NCI-H748 (cell line): ENCODE results near the gene SUMF1.

Experiments
- DNase-seq: peaks from one replicate; lab custom pipeline; 2025; ENCODE audit not compliant: unreplicated experiment; lab: John Stamatoyannopoulos, UW

SUMF1 gene

GRCh38 chr3:4417449-4417848 lies 49.6 kb downstream of the SUMF1 start:
- DNase-seq, result no peak

DNA sequence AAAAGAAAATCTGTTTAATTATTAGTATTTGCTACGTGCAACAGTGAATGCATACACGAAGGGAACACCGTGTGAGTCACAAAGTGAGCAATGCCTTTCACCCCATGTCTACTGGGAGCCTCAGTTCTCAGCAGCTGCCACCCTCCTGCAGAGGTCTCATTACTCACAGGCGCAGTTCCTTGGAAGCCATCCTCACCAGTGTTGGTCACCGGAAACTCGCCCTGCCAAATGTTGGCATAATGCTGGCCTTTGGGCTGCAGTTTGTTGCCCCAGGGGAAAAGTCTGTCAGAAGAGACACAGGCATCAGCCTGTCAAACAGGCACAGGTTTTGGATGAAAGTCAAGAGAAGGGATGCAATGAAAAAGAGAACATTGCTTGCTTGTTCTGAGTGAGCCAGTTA lies 50.1 kb downstream of the SUMF1 start:
- no peak for DNase-seq

DNA sequence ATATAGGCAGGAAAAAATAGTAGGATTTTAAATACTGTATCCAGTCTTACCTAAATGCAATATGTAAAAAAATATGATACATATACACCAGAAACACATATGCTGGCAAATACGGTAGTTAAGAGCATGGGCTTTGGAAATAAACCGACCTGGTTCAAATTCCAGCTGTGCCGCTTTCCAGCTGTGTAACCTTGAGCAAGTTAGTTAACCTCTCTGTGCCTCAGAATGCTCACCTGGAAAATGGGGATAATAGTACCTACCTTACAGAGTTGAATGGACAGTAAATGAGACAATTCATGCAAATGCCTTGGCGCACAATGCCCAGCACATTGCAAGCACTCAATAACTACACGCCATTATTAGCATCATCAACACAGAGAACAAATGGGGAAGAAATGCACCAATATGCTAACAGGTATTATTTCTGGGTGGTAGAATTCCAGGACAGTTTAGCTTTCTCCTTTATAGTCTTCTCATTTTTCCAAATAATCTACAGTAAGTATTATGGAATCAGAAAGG lies 50.6 kb downstream of the SUMF1 start:
- DNase-seq, result no peak

DNA sequence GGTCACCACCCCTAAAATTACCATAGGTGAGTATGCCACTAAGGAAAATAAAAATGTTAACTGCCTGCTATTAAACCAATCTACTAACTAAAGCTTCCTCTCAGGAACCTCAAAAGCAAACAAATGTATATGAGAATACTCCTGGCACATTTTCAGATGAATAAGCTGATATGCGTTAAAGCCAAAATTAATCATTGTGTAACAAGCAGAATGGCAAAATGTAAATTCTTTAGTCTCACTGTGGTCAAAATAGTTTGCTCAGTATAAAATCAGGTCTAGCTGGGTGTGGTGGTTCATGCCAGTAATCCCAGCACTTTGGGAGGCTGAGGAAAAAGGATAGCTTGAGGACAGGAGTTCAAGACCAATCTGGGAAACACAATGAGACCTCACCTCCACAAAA lies 53.6 kb downstream of the SUMF1 start:
- no peak for DNase-seq

- DNase-seq, result no peak
Measured at GRCh38 chr3:4411833-4412232, 55.2 kb downstream of the SUMF1 start.

GRCh38 chr3:4411236-4411635 lies 55.8 kb downstream of the SUMF1 start:
- no peak for DNase-seq

GRCh38 chr3:4410606-4411005 lies 56.5 kb downstream of the SUMF1 start:
- no peak for DNase-seq

DNA sequence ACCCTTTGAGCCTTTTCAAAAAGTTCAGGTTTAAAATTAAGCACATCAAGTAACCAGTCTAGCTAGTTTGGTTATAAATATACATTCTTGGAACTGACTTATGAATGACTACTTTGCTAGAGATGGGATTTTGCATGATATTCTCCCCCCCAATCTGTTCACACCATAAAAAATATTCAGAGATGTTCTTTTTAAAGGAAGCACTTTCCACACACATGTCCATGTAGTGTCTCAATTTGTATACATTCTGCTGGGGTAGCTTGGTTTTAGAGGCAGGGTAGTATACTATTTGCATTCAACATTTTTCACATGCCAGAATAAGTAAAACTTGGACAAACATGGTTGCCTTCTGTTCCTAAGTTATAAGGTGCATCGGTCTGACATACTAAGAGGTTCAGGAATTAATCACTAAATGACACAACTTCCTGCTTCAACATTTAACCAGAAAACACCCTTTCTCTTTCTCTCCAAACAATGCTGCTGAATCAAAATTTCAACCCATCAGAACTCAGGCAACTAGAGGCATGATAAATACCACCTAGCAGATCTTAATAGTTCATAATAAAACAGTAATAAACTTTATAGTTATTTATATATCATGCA lies 57.0 kb downstream of the SUMF1 start:
- no peak for DNase-seq

DNA sequence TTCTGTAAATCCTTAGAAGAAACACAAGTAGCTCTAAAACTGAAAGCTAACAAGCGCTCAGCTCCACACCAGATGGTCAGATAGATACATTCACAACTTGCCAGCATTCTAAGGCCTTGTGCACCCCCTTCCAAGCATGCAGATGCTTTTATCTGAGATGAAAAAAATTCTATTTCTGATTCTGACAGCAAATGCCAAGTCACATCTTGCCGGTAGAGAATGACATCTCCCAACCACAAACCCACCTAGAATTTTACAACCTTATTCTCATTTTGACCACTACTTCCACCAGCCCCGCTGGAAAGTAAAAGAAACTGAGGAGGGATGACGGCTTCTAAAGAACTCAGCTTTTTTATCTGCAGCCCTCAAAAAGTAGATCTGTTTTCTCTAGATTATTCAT lies 57.7 kb downstream of the SUMF1 start:
- DNase-seq, result no peak

GRCh38 chr3:4408958-4409357 lies 58.1 kb downstream of the SUMF1 start:
- DNase-seq, result no peak

DNA sequence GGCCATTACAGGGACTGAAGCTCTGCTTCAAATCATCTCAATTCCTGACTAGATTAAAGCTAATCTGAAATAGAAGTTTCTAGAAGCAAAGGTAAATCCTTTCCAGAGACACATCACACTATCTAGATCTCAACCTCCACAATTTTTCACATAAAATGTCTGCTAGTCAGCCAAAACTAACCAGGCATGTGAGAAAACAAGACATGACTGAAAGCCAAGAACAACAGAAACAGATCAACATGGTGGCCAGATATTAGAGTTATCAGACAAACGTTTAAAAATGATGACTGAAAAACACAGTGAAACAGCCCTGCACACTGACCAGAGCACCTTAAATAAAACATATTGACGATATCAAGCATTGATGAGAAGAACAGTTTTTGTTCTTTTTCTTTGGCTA lies 59.1 kb downstream of the SUMF1 start:
- DNase-seq, result no peak

DNA sequence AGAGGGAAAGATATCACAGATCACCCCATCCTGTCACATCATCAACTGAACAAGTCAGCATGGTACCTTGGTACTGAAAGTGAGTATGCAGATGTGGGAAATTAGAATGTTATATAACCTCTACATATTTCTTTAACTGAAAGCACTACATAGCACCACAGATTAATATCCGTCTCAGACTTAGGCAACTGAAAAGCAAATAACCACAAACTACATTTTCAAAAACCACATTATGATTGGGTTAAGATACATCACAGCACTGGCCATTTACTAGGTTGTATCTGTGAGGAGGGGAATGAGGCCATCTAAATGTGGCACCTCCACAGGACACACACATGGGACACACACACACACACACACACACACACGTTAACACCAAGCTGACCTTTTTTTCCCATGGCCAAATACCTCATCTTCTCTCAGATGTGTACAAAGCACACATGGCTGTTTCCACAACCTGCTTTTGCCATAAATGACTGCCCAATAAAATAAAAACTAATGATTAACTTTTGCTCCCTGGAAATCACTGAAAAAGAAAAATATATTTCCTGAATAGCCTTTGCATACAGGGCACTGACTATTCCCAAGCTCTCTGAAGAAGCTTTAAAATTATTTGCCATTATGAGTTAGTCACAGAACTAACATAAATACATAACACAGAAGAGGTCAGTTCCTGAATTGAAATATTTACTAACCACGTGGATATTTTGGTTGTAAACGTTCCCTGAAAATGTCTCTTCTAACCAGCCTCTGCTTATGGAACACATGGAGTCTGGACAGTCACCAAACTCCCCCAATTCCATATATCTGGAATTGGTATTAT lies 60.1 kb downstream of the SUMF1 start:
- no peak for DNase-seq

DNA sequence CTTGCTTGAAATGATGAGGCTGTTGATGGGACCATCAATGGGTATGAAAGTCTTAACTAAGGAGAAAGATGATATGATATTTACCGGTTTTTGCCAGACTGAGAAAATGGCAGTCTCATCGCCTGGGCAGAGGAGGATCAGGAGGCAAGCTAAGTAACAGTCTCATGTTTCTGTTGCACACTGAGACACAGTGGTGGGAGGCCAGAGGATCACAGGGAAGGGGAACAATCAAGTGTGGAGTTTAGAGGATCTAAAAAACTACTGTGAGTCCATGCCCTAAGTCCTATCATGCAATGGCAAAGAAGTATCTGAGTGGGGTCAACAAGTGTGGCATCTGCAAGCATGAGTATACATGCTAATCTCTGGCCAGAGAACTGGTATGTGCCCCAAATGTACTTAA lies 62.2 kb downstream of the SUMF1 start:
- DNase-seq, result no peak

- DNase-seq, result no peak
Measured at GRCh38 chr3:4401441-4401840, 65.6 kb downstream of the SUMF1 start.

GRCh38 chr3:4399476-4399875 lies 67.6 kb downstream of the SUMF1 start:
- no peak for DNase-seq

DNA sequence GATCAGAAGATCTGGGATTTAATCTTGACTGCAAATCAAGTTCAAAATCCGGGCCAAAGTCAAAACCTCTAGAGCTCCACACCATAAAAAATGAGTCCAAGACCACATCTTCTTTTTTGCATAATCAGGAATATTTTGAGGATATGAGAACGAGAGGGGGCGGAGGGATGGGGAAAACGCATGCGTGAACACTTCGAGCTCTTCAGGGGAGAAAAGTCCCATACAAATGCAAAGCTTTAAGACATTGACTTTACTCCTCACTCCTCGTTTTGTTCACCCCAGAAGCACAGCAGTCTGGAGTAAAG lies 68.2 kb downstream of the SUMF1 start:
- DNase-seq, result no peak

- DNase-seq, result no peak
Measured at GRCh38 chr3:4398120-4398940, 68.7 kb downstream of the SUMF1 start.

DNA sequence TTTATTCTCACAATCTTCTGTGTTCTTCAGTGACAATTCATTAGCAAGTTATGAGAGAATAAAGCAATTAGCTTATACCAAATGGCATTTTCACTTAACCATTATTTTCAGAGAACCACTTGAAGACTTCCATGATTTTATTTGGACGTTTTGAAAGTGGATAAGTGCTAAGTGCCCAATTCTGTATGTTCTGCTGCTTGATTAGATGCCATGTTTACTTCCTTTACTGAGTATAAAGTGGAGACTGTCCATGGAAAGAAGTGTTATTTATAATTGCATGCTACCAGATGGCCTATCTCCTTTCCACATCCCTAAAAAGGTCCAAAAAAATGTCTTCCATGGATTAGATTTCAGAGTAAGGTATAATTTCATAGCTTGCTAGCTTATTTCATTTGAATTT lies 69.6 kb downstream of the SUMF1 start:
- no peak for DNase-seq

DNA sequence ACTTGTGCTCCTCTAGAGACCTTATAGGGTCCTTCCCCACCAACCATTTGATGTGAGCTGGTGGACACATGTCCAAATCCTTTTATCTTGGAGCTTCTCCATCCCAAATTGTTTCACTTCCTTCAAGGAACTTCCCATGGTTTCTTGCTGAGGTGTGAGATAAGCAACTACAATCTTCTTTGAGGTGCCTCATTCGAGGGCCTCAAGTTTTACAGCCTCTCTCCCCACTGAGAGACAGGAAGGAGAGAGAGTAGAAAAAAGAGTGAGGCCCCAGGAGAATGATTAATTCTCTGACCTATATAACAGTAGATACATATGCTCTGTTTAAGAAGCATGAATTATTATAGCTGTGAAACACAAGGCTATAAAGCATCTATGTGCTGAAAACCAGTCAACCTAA lies 70.5 kb downstream of the SUMF1 start:
- DNase-seq, result no peak

DNA sequence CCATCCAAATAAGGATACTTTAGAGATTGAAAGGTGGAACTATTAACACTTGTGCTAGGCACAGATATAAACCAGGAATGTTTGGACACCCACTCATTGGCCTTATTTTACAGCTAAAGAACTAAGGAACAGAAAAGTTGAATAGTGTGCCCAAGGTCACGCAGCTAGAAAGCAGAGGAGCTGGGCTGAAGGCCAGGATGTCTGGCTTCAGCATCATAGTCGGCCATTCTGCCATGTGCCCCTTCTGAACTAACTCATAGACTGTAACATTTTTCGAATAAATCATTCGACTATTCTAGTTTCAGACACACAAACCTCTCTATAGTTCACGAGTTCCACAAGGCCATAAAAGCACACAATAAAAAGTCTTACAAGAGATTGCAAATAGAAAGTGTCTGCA lies 71.1 kb downstream of the SUMF1 start:
- no peak for DNase-seq

DNA sequence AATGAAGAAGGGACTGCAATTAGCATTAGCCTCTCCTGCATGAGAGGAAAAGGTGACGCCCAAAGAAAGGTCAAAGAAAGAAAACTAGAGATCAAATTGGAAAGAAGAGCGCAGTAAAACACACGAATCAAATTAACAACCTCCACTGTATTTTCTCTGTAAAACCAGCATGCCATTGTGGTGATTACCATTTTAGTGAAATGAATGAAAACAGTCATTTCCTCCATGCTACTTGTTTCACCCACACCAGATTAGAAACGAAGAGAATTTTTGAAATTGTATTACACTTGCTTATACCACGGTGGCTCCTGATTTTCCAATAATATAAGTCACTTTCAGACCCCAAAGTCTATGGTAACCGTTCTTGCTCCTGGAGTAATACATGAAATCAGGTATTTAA lies 71.6 kb downstream of the SUMF1 start:
- no peak for DNase-seq

- DNase-seq, result no peak
Measured at GRCh38 chr3:4394567-4394966, 72.5 kb downstream of the SUMF1 start.
